Loucy (cell line): ENCODE measurements around the gene SPDYE2.
"Not testable (repeated sequence)": the region's sequence is repeated elsewhere in the genome, so short reads cannot be mapped to it uniquely, and the experiment has no call there.

Experiments used
- EZH2phosphoT487 ChIP-seq: fragments of 200-600 bp; IDR thresholded peaks from 2 replicates; pipeline ENCODE4 v1.6.1; 2018; ENCODE audit warnings: antibody characterized with exemption, mild to moderate bottlenecking, moderate library complexity, borderline replicate concordance
- TF ChIP-seq, protein P1 (sequence below): fragments of 200-600 bp; sonication (generic); conservative IDR thresholded peaks from 2 replicates; pipeline ENCODE4 v1.5.1; 2014; ENCODE audit warnings: mild to moderate bottlenecking, antibody characterized with exemption, low read length

DNA sequence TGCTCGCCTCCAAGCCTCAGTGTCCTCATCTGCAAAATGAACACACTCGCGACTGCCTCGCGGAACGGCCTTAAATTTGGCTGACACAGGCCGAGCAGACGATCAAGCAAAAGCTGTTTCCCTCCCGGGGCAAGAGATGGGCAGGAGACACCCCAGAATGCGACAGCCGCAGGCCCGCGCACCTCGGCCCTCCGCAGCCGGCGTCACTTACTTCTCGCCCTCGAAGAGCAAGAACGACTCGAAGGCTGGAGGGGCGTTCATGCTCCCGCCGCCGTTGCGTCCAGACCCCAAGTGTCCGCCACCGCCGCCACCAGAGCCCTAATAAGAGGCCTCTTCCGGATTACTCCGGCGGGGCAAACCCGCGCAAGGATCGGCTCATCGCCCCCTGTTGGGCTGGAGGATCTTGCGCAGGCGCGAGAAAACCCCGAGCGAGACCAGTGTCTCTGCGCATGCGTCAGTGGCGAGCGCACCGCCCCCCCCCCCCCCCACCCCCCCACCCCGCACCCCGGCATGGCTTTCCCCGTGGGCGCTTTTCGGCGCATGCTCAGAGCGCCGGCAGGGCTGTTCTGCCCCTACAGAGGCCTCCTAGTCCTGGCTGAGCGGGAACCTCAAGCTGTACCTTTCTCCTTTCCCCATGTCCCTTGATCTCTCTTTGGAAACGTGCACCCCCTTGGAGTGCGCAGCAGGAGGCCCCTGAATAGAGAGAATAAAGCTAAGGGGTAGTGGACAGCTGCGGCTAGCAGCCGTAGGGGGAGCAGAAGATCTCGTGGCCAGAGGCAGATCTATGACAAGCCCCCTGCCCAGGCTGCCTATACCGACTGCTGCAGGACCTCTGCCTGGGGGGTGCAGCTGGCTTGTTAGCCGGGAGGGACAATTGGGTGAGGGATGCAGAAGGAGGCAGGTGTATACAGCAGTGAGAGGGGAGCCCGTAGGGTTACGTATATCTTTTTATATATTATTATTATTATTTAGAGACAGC is 21.5 kb downstream of the SPDYE2 start, which contains the start of gene POLR2J3:
- TF ChIP-seq, protein P1, sequence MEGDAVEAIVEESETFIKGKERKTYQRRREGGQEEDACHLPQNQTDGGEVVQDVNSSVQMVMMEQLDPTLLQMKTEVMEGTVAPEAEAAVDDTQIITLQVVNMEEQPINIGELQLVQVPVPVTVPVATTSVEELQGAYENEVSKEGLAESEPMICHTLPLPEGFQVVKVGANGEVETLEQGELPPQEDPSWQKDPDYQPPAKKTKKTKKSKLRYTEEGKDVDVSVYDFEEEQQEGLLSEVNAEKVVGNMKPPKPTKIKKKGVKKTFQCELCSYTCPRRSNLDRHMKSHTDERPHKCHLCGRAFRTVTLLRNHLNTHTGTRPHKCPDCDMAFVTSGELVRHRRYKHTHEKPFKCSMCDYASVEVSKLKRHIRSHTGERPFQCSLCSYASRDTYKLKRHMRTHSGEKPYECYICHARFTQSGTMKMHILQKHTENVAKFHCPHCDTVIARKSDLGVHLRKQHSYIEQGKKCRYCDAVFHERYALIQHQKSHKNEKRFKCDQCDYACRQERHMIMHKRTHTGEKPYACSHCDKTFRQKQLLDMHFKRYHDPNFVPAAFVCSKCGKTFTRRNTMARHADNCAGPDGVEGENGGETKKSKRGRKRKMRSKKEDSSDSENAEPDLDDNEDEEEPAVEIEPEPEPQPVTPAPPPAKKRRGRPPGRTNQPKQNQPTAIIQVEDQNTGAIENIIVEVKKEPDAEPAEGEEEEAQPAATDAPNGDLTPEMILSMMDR, result peak; percentile 35
- not testable (repeated sequence) for TF ChIP-seq EZH2phosphoT487
